Kasumi-1 (cell line): ENCODE data around the gene OPCML.

Source experiments
- DNase-seq, 2 experiments: peaks; one replicate each; lab custom pipeline; 2025; lab: John Stamatoyannopoulos, UW

Gene OPCML

DNA sequence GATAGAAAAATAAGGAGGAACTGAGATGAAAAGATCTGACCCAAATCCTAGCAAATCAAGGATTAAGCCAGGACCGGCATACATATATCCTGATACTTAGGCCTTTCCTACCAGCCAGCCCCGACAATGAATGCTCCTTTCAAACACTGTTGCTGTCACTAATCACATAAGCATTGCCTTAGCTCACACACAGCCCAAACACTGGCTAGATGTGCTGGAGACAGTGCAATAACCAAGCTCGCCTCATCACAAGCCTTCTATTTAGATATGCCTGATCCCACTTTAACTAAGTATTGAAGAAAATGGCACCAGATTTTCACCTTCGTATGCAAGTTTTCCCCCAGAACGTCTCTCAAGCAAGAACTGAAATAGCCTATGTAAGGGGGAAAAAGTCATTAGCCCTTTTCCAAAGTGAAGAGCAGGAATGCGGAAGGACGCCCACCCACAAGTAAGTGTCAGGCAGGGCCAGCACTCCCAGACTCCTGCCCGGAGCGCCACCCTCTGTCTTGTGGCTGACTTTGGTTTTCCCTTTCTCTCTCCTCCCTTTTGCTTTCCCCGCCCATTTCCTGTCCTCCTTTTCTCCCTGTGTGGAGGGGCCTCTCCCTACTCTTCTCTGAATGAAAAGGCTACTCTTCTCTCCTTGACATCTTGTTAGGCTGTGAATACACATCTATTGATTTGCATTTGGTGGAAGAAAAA, 8.9 kb upstream of the OPCML start:
- no peak for DNase-seq

DNA sequence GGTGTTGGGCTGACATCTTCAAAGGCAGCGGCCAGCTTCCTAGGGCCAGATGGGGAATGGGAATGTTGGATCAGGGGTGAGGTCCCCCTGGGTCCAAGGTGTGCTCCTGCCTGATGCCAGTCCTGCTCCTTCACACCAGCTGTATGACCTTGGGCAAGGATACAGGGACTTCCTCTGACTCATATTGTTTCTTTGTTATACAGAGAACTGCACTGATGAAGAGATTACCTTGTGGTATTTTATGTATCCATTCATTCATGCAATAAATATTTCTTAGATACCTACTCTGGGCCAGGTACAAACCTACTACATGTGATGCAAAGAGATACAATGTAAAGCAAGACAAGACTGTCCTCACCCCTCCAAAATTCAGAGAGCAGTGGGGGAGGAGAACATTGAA, 3.9 kb upstream of the OPCML start:
- DNase-seq: no peak

DNA sequence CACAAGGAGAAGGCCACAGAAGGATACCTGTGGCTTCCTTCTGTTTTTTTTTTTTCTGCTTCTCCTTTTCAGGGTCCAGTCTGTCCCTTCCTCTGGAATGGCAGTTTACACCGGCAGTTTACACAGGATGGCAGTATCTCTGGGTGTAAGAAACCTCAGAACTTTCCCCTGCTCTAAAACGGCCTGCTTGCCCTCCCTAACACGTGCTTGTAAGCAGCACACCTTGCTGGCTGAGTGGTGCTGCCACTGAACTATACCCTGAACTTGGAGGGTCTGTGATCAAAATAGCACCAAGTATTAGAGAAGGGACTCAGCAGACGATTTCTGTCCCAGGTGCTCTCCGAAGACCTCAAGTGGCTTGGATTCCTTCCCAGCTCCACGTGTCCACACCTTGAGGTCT, 904 bp upstream of the OPCML start:
- no peak for DNase-seq

DNA sequence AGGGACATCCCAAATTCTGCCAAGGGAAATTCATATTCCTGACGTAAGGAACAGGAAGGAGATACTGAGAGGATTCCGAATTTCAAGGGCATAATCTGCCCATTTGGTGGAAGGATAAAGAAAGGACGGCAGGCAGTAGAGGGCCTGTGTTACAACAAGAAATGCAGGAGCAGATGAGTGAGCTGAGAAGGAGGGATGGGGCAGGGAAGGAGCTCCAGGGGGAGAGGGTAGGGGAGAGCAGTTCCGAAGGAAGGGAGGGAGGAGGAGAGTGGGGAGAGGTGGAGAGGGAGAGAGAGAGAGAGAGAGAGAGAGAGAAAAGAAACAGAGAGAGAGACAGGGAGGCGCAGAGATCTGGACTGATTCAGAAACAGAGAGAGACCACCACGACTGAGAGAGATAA, 843 bp downstream of the OPCML start:
- DNase-seq: no peak

DNA sequence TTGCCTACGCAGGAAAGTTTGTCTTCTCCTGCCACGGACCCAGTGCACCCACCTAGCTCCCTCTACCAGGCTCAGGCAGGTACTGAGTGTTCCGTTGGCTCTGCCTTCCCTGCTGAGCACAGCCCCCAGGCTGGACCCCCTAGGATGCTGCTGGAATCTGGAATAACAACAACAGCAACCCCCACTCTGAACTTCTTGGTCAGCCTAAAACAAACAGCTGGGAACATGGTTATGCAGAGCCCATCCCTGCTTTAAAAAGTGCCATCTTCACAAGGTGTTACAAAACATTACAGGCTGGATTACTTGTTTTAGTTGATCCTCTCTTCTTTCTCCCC, 1.8 kb downstream of the OPCML start:
- DNase-seq: no peak

DNA sequence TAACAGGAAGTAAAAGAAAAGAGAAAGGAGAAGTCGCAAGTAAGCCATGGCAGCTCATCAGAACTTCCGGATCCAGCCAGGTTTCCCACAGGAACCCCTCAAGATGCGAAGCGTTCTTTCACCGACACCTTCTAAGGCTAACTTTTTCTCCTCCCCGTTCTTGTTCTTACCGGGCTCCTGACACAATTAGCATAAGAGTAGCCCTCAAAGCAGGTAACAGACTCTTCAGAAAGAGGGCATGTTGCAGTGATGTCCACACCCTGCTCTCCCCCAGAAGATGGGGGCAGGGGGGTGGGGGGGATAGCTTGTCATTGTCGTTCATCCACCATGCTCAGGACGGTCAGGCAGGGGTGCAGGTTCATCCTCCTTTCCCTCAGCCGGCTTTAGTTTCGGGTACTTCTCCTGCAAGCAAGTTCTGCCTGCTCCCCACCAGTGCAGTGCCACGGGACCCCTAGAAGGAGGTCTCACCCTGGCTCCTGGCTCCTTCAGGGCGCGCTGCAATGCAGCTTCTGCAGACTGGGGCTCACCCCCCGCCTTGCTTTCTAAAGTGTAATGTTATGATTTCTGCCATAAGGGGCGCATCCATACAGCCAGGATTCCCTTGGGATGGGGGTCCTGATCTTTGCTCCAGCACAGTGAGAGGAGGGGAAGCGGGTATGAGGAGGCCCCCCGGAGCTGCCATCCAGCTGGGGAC, 2.3 kb downstream of the OPCML start:
- no peak for DNase-seq

DNA sequence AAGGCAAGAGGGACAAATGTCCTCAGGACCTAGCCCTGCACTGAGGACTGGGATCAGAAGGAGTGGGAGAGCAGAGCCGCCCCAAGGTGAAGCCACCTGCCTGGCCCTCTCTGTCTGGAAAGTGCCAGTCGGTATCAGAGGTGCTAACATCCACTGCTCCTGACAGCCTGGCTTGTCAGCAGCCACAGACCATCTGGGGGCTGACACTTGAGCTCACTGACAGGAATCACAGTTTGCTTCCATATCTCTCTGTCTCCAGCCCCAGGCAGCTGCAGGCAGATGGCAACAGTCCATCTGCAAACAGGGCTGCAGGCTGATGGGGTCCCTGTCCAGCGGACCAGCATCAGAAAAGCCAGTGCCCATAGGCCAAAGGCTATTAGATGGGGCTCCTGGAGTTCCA, 5.5 kb downstream of the OPCML start:
- DNase-seq: no peak

DNA sequence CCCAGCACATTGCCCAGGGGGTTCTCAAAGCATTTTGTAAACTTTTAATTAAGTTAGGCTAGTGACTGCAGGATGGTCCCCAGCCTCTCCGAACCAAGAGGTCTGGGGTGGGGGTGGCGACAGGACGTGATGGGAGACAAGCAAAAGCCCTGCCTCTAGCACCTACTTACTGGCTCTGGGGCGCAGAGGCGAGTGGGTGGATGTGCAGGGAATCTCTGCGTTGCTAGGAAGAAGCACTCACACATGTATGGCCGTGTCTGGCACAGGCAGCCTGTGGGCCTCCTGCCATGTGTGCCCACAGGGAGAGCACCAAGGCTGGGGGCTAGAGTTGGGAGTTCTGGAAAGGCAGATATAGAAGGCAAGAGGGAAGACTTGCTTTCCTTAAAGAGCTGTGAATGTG, 6.3 kb downstream of the OPCML start:
- DNase-seq: no peak

DNA sequence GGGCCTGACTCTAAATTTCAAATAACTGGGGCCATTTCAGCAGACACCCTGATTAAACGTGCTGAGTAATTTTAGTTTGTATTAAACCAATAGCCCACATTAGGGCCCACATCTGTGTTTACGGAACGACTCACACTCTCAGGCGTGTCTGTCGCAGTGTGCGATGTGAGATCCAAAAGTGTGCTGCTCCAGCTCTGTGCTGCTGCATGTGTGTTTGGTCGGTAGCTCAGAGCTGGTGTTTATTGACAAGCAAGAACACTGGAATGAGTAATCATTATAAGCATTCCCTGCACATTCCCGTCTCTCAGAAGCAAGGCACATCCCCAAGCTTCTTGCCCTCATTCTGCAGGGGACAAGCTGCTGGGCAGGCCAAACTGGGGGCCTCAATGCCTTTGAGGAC, 7.8 kb downstream of the OPCML start:
- no peak for DNase-seq

DNA sequence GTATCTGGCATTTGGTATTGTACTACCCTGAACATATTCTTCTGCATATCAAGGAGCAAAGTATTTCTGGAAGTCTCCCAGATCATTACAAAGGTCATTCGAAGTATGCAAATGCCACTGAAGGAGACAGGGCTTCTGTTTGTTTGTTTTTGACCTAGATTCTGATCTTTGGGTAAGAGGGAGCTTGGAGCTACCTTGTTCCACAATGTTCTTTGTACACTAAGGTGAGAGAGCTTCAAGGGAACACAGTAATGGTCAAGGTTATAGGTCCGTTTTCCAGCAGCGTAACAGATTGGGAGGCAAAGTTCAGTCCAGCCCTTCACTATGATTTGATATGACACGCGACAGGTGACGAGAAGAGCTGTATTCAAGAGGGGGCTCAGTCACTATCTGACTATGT, 10.0 kb downstream of the OPCML start:
- no peak for DNase-seq

DNA sequence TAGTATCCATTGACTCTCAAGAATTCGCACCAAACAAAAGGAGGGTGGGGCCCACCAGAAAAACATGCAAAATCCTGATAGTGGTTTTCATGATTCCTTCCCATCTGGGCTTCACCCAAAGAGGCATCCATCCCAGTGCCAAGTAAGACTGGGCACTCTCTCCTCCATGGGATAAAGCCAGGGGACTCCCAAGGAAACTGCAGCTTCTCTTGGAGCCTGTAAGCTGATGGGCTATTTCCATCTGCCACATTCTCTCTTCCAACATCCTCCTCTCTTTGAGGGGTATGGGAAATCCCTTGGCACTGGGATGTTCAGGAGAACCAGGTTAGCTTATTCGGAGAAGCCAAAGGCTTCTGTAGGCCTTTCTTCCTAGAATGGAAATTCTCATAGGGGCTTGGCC, 10.8 kb downstream of the OPCML start:
- no peak for DNase-seq

DNA sequence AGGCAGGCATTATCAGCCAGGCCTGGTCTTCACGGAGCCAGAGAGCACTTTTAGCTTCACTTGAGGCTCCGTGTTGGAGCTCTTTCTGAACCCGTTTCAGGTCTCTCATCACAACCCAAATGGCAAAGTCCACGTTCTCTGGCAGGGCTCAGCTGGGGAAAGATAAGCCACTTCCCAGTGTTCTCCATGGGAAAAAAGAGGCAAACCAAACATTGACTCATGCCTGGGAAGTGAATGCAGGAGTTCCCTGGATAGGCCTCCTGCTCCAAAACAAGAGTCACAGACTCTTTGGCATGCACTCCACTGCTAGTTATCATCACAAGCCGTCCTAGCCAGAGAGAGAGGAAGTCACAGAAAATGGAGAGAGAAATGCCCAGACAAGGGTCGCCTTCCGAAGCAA, 11.6 kb downstream of the OPCML start:
- no peak for DNase-seq

DNA sequence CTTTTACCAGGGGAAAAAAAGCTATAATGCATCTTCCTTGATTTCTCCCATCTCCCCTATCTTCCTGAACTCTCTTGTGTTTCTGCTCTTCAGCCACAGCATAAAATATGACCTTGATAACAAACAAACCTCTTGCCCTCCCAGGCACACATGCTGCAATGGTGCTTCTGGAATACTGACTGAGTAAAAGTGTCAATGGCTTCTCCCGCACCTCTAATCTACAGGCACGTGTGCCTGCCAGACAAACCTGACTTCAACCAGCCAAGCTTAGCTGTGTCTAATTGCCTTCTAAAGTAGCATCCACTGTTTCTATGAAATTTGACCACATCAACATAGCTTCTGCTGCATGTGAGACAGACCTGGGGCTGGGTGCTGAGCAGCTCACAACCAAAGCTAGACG, 12.7 kb downstream of the OPCML start:
- DNase-seq: no peak

DNA sequence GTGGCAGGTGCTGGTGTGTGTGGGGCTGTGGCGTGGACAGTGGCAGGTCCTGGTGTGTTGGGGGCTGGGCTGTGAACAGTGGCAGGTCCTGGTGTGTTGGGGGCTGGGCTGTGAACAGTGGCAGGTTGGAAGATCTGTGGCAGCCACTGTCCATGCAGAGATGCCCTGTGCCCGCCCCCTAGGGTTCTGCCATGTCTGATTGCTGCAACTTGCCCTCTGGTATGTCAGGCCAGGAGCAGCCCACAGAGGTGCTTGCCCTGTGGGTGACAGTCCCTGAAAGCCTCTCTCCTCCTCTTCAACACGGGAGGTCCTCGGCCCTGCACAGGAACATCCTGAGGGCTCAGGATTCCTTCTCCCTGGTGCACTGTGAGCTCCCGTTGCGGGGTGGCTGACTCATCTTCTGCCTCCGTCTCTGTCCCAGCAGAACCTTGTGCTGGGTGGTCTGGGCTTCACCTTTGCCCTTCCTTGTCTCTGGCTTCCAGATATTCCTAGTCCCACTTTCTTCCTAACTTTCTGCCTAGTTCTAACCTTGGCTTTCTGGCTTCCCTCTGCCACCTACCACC, 13.5 kb downstream of the OPCML start:
- DNase-seq: no peak

DNA sequence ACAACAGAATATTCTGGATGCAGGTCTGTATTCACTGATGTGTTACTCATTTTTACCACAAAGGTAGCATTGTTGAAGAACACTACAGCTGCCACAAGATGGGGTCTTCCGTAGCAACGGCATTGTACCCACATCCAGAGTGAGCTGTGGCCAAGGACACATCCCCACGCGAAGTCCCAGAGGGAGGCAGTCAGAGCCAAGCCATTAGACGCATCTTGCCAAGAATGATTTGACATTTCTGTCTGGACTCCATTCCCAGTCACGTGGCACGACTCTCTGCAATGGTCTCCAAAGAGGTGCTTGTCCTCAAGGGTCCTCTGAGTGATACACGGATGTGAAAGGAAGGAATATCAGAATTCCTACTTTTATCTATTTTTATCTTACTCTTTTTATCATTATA, 15.5 kb downstream of the OPCML start:
- DNase-seq: no peak

DNA sequence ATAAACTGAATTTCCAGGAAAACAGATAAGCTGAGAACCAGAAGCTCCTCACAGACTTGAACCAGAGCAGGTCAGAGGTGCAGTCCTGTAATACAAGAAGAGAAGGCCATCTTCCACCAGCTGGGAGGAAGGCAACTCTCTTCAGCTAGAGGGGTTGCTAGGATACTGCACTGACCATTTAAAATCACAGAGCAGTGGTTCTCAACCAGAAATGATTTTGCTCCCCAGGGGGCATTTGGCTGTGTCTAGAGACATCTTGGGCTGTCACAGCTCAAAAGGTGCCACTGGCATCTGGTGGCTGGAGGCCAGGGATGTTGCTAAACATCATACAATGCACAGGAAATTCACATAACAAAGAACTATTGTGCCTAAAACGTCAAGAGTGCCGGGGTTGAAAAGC, 17.2 kb downstream of the OPCML start:
- DNase-seq: no peak

DNA sequence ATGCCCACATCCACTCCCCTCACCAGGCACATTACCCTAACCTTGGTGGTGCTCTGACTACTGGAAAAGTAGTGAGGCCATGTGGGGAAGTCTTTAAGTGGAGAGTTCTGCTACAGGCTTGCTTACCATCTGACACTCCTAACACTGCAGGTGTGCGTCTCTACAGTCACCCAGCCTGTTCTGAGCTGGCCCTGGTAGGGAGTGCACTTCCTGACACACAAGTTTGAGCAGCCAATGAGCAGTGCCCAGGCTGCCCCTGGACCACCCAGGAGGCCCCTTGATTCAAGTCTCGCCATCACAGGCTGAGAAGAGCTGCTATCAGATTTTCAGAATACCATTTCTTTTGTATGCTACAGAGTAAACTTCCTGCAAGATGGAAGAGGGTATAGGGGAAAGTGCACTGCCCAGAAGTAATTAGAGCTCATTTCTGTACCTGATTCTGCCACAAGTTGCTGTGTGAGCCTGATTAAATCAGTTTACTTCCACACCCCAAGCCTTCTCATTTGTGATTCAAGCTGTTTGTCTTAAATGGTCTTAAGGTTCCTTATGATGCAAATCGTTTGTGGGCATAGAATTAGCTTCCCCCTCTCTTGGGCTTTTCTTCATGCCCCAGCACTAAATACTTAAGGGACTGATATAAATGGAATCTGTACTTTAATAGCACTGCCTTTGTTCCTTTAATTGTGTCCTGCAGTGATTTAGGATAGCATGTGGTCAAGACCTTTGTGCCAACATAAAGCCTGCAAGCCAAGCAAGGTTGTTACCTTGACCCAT, 22.2 kb downstream of the OPCML start:
- DNase-seq: no peak

DNA sequence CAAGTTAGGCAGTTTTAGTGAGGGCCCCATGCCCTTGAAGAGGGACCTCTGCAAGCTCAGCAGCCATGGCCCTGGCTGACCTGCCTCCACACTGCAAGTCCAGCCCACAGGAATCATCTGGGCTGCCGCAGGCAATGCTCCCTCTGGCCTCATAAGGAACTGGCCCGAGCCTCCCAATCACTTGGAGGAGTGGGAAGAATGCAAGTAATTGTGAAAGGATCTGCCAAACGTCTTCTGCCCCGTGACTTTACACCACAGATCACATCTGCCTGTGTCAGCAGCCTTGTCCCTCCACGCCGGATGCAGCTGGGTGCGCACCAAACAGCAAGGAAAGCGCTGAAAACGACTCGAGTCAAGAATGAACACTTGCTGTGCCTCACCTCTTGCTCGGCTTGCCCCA, 23.8 kb downstream of the OPCML start:
- DNase-seq: no peak

DNA sequence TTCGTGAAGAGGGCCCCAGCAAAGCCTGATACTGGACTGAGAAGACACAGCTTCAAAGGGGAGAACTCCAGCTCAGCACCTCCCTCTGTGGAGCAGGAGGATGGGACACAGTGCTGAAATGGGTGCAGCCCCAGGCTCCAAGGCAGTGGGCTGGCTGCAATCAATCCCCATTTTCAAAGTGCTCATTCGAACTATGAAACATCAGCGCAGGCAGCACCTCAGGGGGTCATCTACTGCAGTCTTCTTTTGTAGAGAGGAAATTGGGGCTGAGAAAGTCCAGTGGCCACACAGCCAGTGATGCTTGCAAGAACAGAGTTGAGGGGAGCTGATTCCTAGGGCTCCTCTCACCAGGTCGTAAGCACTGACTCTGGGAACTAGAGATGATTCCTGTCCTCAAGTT, 25.1 kb downstream of the OPCML start:
- DNase-seq: no peak

DNA sequence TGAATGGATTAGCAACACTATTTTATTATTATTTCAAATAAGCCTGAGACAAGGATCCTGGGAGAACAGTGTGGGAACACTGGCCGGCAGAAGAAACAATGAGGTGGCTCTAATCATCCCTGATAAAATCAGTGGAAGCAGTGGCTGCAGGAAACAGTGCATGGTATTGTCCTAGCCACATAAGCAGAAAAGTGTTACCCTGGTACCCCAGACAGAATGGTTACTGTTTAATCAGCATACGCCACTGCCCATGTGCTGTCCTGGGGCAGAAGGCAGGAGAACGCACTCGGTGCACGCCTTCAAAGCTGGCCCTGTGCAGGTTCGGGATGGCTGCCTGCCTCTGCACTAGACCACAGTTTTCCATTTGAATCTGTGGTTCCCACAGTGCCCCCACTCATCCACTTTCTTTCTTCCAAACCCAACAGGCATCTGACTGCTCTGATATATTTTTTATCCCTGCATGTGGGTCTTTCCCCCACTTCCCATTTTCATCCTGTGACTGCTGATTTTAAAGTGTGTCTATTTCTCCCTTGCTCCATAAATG, 25.7 kb downstream of the OPCML start:
- DNase-seq: no peak

DNA sequence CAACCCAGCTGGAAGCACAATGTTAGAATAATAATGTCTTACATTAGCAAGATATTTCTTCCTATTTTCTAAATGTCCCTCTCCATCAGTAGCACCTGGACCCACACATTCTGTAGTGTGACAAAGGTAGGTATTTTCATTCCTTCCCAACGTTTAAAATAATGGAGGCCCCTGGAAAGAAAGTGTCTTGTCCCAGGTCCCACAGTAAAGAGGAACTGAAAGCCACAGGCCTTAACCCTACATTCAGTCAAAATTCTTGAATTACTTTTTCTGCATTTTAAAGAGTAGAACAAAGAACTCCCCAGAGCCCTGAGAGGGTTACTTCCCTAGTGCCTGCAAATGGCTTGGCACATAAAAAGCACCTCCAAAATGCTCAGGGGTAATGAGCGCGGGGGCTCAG, 26.3 kb downstream of the OPCML start:
- DNase-seq: no peak

DNA sequence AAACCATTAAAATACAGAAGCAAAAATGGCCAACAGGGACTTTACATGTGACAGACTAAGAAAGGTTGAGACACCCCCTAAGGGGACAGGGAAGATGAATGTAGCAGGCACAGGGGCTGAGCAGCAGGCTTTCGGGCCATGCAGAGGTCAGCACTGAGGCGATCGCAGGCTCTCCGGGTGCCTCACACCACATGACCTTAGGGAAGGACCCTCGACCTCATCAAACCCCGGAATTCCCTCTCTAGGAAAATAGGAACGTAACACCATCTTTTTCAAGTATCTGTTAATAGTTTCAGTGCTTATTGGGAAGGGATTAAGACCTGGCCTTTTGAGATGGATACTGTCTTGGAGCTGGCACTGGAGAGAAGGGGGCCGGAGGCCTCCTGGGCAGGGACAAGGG, 27.4 kb downstream of the OPCML start:
- DNase-seq: no peak

DNA sequence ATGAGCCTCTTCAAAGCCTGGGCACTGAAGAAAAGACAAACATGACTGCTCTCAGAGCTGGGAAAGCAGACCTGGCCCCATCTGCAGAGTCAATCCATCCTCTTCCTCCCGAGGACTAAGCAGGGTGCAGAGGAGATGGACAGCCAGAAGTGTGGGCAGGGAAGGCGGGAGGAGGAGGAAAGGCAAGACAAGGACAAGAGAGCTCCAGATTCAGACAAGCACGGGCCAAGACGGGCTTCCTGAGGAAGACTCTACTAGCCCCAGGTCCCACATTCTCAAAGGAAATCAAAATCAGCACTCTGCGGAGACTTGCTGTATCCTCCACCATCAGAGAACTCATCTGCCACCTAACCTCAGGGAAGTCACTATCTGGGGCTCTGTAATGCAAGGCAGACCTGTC, 28.5 kb downstream of the OPCML start:
- DNase-seq: no peak
